Neural crest cell (in vitro differentiated cells): ENCODE results near the gene APOBEC3H. TPM values are rescaled to one million over a fixed set of nuclear protein-coding genes. Genes with fewer than 3 reads are reported as not detected.
"Not testable (repeated sequence)": the region's sequence is repeated elsewhere in the genome, so short reads cannot be mapped to it uniquely, and the experiment has no call there.

Experiments used
- DNase-seq: peaks from one replicate; pipeline ENCODE4 v3.0.0; 2021; ENCODE audit warnings: low read depth, mixed read lengths, low spot score
- H3K27ac Mint-ChIP-seq: one replicate; pipeline ENCODE4 v1.8.0; 2021; ENCODE audit warnings: mild to moderate bottlenecking, mixed read lengths; ENCODE audit not compliant: unreplicated experiment
- H3K27me3 Mint-ChIP-seq: 2 replicates; pipeline ENCODE4 v1.8.0; 2021; ENCODE audit warnings: low read depth, mild to moderate bottlenecking, mixed read lengths
- H3K36me3 Mint-ChIP-seq: 2 replicates; pipeline ENCODE4 v1.8.0; 2021; ENCODE audit warnings: low read depth, mild to moderate bottlenecking, mixed read lengths
- H3K4me1 Mint-ChIP-seq: 2 replicates; pipeline ENCODE4 v1.8.0; 2021; ENCODE audit warnings: mixed read lengths
- H3K4me3 Mint-ChIP-seq: one replicate; pipeline ENCODE4 v1.8.0; 2021; ENCODE audit warnings: mild to moderate bottlenecking, mixed read lengths
- H3K9me3 Mint-ChIP-seq: 2 replicates; pipeline ENCODE4 v1.8.0; 2021; ENCODE audit warnings: mixed read lengths
- CTCF ChIP-seq: fragments of 200-600 bp; sonication (generic); conservative IDR thresholded peaks from 2 replicates; pipeline ENCODE4 v1.5.0; 2021; ENCODE audit warnings: antibody characterized with exemption, mild to moderate bottlenecking
- long read RNA-seq: library from polyadenylated mRNA; unstranded; transcript quantifications from one replicate; pipeline ENCODE4 v2.0.0, GENCODE V29; 2020
- total RNA-seq: library from RNA; stranded (reverse); gene quantifications from 2 replicates; pipeline ENCODE4 v1.2.1, GENCODE V29; 2021

APOBEC3H gene
- total RNA-seq, result not detected in 2 replicates
- long read RNA-seq, result 0 reads

DNA sequence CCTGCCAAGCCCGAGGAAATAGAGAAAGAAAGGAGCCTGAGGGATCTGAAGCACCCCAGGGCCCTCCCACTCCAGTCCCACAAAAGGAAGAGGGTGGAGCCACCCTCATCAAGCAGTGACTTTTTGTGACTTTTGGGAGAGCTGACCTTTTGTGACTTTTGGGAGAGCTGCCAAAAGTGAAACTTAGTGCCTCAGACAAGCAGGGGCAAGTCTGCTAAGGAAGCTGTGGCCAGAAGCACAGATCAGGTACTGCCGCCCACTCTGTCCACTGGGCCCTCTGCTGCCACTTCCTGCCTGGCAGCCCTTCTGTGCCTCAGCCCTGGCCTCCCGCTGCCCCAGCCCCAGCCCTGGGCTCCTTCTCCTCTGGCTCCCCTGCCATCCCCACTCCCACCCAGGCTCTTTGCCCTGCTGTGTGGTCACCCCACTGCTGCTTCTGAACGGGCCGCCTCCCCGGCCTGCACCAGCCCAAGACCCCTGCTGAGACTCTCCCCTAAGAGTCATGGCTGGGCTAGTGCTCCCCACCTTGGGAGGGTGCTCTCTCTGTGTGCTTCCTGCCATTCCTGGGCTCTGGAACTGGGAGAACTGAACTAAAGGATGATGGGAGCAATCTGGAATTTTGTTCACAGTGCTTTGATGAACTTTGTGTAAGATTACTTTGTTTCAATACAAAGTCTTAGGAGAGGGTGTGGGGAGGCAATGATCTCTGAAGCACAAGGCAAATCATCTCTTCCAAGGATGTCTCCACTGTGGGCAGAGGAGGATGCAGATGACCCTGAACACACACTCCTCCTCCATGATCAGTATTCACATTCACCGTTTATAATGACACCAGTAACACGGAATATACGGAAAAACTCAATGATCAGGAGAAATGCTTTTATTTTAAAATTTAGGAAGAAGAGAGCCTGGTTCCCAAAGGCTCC is at the start of gene APOBEC3H:
Gene APOBEC3H, plus strand, starts transcription at position 147 of the 923 bp plus-strand sequence. CDS start 3,035 bp downstream, outside the sequence.
- no peak for TF ChIP-seq CTCF
- H3K9me3 Mint-ChIP-seq, result no peaks in the 10 kb centered on the region
- H3K27ac Mint-ChIP-seq, result peak within 1 kb of the TSS; percentile 83
- H3K27me3 Mint-ChIP-seq, result no peaks in the 10 kb centered on the region
- peaks cover 6% of the 10 kb centered on the region for H3K4me1 Mint-ChIP-seq
- no peaks in the 10 kb centered on the region for H3K36me3 Mint-ChIP-seq
- no peak for DNase-seq
- H3K4me3 Mint-ChIP-seq, result no peak within 1 kb of the TSS

DNA sequence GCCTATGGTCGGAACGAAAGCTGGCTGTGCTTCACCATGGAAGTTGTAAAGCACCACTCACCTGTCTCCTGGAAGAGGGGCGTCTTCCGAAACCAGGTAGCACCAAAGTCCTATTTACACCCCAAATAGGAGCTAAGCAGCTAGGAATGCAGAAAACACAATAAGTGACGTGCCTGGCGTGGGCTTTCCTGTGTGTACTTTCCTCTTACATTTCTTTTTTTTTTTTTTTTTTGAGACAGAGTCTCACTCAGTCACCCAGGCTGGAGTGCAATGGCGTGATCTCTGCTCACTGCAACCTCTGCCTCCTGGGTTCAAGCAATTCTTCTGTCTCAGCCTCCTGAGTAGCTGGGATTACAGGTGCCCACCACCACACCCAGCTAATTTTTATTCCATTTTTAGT is 47.6 kb upstream of the APOBEC3H start:
- H3K27ac Mint-ChIP-seq, H3K9me3 Mint-ChIP-seq, H3K27me3 Mint-ChIP-seq, H3K36me3 Mint-ChIP-seq, H3K4me3 Mint-ChIP-seq, DNase-seq: not testable (repeated sequence)
- peaks cover 24% of the 10 kb centered on the region for H3K4me1 Mint-ChIP-seq

- not testable (repeated sequence) for H3K4me1 Mint-ChIP-seq, H3K27me3 Mint-ChIP-seq, H3K27ac Mint-ChIP-seq, H3K4me3 Mint-ChIP-seq, DNase-seq, H3K36me3 Mint-ChIP-seq, H3K9me3 Mint-ChIP-seq
These were observed 45.1 kb upstream of the APOBEC3H start for GRCh38 chr22:39051844-39052495.

- H3K9me3 Mint-ChIP-seq, result no peaks in the 10 kb centered on the region
- no peak overlapping the region for H3K27ac Mint-ChIP-seq
- no peaks in the 10 kb centered on the region for H3K4me1 Mint-ChIP-seq
These were observed 41.4 kb upstream of the APOBEC3H start for GRCh38 chr22:39055658-39056057.

DNA sequence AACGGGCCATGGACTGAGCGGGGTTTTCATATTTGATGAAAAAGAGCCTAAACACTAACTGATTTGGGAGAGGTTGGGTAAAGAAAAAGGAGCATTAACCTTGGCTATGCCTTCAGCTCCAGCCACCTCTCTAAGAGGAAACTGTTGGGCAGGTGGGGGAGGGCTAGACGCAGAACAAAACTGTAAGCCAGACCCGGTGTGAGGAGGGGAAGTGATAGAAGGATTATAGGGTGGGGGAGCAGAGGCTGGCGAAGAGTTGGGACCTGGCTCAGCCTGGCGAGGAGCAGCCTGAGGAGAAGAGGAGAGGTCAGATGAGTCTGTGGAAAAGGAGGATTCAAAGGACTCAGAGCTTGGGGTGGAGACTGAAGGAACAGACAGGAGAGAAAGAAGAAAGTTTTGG is 35.8 kb upstream of the APOBEC3H start:
- H3K4me3 Mint-ChIP-seq, H3K36me3 Mint-ChIP-seq, H3K4me1 Mint-ChIP-seq, H3K27me3 Mint-ChIP-seq, H3K27ac Mint-ChIP-seq, DNase-seq, H3K9me3 Mint-ChIP-seq: not testable (repeated sequence)

More at GRCh38 chr22:39055658-39056057, 41.4 kb upstream of the APOBEC3H start:
- no peak for DNase-seq
- no peak for TF ChIP-seq CTCF
- no peaks in the 10 kb centered on the region for H3K27me3 Mint-ChIP-seq
- no peaks in the 10 kb centered on the region for H3K36me3 Mint-ChIP-seq
- H3K4me3 Mint-ChIP-seq, result no peak overlapping the region

GRCh38 chr22:39061951-39062350 is 35.1 kb upstream of the APOBEC3H start:
- H3K4me3 Mint-ChIP-seq, H3K27ac Mint-ChIP-seq, H3K9me3 Mint-ChIP-seq, DNase-seq, H3K36me3 Mint-ChIP-seq, H3K27me3 Mint-ChIP-seq, H3K4me1 Mint-ChIP-seq: not testable (repeated sequence)

DNA sequence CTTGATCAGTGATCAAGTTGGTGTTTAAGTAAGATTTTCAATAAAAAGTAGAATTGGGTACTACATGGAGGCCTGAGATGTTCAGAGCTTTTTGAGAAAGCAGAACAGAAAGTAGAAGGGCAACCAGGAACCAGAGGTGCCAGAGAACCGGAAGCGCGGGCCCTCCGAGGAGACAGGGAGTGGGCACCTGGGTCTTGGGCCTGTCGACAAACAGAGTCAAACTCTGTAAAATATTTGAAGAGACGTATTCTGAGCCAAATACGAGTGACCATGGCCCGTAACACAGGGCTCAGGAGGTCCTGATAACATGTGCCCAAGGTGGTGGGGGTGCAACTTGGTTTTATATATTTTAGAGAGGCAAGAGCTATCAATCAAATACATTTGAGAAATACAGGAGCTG is 33.1 kb upstream of the APOBEC3H start:
- H3K9me3 Mint-ChIP-seq, H3K4me1 Mint-ChIP-seq, H3K27me3 Mint-ChIP-seq, H3K4me3 Mint-ChIP-seq, H3K27ac Mint-ChIP-seq, H3K36me3 Mint-ChIP-seq, DNase-seq: not testable (repeated sequence)

GRCh38 chr22:39066442-39067276 is 30.4 kb upstream of the APOBEC3H start:
- H3K27me3 Mint-ChIP-seq, H3K4me1 Mint-ChIP-seq, H3K9me3 Mint-ChIP-seq, H3K4me3 Mint-ChIP-seq, DNase-seq, H3K27ac Mint-ChIP-seq, H3K36me3 Mint-ChIP-seq: not testable (repeated sequence)
